DMS 273 (cell line): ENCODE results near the gene SELENOV.

Experiments
- DNase-seq: peaks from one replicate; lab custom pipeline; 2025; ENCODE audit not compliant: unreplicated experiment; lab: John Stamatoyannopoulos, UW

SELENOV gene

DNA sequence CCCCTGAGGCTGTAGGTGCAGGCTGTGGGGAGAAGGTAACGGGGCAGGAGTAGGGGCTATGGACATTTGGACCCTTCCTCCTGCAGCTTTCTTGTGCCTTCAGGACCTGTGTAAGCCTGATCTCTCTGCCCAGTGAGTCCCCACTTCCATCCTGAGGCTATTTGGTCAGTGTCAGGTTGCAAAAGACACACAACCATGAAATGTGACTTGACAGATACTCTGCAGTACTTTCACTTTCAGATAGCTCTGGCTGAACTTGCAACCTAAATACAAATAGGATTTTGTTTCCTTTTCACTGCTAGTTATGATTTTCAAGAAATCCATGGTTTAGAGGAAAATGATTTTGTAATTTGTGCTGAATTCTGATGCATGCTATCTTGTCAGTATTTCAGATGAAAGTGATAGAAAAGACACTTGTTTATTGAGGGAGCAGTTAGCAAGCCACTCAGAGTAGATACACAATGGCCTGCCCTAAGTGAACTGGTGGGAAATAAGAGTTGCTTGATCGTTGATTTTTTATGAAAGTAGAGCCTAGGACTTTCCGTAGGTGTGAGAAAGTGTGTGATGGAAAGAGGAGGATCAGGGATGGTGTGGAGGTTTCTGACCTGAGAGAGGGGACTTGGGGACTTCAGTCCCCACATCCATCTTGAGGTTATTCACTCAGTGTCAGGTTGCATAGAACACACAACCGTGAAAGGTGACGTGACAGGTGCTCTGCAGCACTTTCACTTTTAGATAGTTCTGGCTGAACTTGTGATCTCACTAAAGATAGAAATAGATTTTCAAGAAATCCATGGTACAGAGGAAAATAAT lies 43.1 kb downstream of the SELENOV start:
- no peak for DNase-seq

DNA sequence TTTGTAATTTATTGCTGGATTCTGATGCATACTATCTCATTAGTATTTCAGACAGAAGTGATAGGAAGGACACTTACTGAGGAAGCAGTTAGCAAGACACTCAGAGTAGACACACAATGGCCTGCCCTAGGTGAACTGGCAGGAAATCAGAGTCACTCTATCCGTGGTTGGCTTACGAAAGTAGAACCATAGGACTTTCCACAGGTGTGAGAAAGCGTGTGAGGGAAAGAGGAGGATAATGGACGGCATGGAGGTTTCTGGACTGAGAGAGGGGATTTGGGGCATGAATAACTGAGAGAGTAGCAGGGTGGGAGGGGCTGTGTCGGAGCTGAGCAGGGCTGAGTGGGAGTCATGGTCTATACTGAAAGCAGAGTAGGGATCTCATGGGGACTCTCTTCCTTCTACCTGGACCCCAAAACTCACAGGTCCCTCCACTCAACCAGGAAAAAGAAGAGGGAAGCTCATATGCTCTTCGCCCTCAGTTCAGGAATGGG lies 43.7 kb downstream of the SELENOV start:
- DNase-seq = no peak

DNA sequence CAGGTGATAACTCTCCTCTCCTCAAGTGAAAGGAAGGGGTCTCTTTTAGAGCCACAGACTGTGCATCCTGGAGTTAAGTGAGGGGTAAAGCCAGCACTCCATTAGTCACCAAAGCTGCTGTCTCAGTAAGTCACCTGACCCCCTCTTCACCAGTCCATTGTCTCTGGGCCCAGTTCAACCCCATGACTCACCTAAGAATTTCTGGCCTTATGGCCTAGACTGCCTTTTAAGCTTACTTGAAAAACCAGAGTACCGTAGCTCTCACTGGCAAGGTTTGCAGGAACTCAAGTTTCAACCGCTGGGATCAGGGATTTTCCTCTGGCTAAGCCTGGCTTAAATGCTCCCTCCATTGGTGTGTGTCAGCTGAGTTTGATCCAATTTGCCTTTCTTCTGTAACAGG lies 48.5 kb downstream of the SELENOV start:
- DNase-seq = no peak

DNA sequence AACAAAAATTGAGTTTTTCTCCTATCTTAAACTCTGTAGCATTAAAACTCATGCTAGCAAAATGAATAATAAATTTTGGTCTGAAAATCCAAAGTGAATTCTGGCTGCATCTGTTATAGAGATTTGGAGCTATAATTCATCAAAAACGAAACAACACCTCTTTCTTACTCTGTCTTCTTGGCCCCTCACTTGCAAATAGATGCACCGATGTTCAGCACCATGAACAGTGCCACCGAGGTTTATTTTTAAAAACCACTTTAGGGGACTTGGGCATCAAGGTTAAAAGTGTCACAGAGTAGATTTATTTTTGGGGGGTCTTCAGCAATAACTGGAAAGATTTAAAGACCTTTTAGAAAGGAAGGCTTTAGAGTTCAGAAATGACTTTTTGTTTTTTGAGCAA lies 51.1 kb downstream of the SELENOV start:
- no peak for DNase-seq

DNA sequence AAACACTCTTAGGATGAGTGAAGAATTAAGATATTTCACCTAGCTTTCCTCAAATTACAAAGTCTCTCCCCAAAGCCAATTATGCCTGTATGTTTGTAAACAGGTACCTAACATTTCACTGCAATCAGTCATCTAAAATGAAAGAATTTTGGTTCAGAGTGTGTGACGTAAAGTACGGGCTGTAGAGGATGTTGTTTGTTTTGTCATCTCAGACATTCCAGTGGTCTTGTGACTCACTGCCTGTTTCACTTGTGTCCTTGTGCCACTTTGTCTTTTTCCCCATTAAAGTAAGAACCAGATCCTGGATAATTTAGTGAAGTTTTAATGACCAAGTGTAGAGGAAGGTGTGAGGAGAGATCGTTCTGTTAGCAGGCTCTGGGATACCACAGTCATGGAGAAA lies 53.7 kb downstream of the SELENOV start:
- no peak for DNase-seq
